SK-MEL-5 (cell line): ENCODE measurements around the gene STKLD1. TPM values are rescaled to one million over a fixed set of nuclear protein-coding genes. Genes with fewer than 3 reads are reported as not detected.
A peak's percentile ranks its signal among the peaks of the same experiment; 100 is the strongest.

Experiments used
- DNase-seq: peaks from one replicate; pipeline ENCODE4 v3.0.0-alpha.2; 2016; ENCODE audit warnings: low read depth, low spot score
- in situ Hi-C: cut with HindIII; loops from 2 replicates; pipeline ENCODE4 v1.10.0; 2016; ENCODE audit warnings: low sequenced_read_pairs, high pct_unique_total_duplicates, low pct_unique_long_range_greater_than_20kb
- total RNA-seq: library from RNA; depleted of rRNA; stranded (reverse); fragments of >200 nt; shearing (Covaris generic); gene quantifications from 2 replicates; pipeline ENCODE4 v1.2.3, GENCODE V29; 2014

STKLD1 gene
- total RNA-seq, 1 experiment from 2014 or later, result 1.4 TPM

DNA sequence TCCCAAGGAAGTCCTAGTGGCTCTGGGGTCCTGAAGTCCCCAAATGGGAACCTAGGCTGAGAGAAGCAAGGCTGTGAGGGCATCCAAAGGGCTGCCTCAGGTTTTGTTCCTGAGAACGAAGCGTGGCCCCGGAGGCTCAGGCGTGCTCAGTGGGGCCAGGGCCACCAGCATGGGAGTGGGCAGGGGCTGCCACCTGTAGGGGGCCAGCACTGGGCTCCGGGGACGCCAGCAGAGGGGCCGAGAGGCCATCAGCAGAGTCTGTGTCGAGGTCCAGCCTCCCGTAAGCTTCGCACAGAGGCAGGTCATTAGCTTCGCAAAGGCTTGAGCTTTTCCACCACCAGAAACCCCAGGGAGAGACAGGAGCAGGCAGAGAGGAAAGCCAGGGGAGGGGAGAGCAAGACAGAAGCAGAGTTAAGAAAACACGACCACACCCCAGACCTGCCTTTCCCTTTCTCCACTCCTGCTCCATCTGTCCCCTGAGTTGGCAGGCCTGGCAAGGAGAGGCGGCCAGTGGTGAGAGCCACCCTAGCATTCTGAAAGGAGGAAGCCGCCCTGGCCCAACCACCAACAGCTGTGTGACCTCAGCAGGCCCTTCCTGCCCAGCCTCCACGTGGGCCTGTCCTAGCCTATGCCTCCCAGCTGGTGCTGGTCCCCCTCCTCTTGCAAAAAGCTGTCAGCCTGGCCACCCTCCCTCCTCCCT, 34.6 kb upstream of the STKLD1 start:
- in situ Hi-C loops, result no loop called here
- no peak for DNase-seq

DNA sequence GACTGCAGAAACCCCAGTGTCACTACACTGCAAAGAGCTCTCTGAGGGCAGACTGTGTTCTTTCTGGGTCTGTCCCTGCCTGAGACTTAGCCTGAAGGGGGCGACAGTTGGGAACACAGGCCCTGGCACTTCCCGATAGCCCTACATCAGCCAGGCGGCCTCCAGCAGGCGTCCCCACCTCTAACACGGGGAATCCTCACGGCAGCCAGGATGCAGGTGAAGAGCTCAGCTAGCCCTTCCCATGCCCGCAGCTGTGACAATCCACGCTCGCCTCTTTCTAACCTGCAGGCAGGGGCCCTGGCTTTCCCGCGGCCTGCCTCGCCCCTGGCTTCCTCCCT, 34.1 kb upstream of the STKLD1 start:
- DNase-seq, result no peak
- in situ Hi-C loops, result no loop called here

DNA sequence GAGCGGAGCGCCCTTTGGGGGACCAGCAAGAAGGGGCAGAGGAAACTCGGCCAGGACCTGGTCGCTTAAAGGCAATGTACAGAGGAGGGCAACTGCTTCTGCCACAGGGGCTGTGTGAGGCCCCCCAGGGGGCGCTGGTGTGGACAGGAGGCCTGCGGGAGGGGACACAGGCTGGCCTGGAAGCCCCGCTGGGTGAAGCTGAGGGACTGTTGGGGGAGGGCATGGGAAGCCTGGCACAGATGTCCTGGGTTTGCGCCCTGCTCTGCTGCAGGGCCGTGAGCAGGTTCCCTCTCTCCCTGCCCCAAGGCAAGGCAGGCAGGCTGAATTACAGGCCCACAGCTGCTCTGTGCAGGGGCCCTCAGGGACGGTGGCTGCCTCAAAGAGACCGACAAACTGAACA, 33.6 kb upstream of the STKLD1 start:
- no peak for DNase-seq
- in situ Hi-C loops, result no loop called here

DNA sequence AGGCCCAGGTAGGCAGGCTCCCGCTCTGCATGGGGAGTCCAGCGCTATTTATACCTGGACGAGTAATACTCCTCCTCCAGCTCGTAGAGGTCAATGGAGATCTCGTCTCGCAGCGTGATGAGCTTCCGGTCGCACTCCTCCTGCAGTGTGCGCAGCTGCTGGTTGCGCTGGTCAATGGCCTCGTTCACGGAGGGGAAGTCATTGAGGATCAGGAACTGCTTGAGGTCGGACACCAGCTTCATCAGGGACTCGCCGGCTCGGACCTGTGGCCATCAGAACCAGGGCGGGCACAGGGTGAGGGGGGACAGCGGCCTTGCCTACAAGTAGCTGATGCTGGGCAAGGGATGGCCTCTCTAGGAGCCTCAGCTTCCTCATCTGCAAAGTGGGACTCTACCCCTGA, 32.1 kb upstream of the STKLD1 start:
- no peak for DNase-seq
- in situ Hi-C loops, result no loop called here

DNA sequence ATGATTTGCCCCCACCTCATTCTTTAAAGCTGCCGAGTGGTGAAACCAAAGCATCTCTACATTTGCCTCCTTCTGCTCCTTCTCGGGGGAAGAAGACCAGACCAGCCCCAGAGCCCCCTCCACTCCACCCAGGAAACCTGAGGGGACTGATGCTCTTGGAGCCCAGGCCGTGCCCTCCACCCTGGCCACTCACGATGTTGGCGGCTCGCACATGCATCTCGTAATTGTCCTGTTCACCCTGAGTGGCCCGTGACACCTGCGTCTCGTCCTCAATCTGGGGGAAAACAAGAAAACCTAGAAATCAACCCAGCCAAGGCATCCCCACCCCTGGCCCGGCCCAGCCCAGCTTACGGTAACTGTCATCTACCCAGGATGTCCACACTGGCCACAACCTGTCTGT, 31.2 kb upstream of the STKLD1 start:
- in situ Hi-C loops, result no loop called here
- DNase-seq, result no peak

DNA sequence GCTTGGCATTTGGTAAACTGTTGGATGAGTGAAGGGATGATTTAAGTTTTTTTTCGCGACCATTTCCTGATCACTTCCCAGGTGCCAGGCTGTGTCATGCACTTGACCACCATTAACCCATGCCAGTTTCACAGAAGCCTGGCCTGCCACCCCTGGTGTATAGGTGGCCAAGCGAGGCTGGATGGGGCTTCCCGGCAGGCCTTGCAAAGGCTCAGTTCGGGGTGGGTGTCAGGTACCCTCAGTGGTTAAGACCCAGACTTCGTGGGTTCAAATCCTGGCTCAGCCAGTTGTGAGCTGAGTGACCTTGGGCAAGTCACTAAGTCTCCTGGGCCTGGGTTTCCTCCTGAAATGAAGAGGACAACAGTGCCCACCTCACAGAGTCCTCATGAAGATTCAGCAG, 30.6 kb upstream of the STKLD1 start:
- in situ Hi-C loops, result no loop called here
- no peak for DNase-seq

DNA sequence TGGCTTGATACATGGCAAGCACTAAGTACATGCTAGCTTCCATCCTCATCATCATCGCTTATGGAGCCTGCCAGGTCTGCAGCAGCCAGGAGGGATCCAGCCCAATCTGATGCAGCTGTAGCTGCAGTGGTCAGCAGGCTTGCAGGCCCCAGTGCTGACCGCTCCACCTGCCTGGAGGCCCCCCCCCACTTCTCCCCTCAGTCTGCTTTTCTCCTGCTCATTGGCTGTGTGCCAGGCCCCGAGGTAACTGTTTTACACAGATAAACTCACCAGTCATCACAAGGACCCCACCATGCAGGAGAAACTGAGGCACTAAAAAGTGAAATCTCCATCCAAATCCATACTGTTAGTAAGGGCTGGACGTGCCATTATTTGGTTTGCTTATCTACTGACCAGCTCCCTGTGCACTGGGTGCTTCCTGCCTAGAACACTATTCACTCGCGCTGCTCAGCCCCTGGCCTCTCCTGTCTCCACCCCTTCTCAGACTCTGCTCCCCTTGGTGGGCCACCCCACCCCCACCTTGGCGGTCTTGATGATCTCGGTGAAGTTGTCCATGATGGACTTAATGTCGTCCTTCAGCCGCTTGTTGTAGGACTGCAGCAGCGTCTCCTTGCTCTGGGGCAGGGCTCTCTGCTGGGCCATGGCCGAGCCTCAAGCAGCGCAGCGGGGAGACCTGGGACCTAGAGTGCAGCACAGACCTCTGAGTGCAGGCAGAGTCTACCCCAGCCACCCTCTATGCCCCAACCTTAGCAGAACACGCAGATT, 30.0 kb upstream of the STKLD1 start:
- no peak for DNase-seq
- in situ Hi-C loops, result no loop called here

DNA sequence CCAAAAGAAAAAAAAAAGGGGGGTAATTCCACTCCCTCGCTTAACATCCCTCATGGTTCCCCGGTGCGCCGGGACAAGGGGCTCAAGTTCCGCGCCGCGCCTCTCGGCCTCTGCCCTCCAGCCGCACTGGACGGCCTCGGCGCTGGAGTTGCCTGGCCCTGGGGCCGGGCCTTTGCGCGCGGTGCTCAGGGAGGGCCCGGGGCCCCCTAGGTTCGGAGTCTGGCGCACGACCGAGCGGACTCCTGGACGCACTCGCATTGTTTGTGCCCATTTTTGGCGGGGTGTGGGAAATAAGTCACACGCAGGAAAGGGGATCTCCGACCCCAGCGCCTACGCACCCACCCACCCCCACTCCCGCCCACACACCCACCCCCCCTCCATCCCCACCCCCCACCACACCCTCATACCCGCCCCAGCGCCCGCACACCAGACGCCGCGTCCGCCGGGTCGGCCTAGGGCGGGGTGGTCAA, 28.6 kb upstream of the STKLD1 start:
- DNase-seq, result peak; percentile 22
- in situ Hi-C loops, result no loop called here

DNA sequence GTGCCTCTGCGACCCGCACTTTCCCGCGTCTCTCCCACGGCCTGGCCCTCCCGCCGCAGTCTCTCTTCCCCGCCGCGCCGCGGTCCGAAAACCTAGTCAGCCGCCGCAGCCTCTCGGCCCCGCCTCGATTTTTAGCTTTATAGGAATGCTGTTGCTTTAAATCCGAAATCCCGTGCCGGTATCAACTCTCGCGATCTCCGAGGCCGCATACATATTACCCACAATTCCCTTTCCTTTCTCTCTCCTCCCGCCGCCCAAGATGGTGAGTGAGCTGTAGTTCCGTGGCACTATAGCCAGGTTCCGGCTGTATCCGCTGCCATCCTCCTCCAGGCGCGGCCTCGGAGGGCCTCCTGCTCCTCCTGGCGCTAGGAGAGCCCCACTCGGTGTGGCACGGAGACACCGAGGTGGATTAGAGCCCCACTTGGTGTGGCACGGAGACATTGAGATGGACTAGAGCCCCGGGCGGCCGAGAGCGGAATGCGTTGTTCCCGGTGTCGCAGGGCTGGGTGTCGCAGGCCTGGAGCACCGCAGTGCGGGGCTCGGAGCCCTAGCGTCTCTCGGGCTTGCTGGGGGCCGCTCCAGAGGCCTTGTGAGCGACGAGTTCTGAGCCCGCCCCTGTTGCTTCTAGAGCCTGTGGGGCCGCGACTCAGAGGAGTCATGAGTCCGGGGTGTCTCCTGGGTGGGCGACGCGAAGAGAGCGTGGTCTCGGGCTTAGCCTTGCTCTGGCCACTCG, 28.0 kb upstream of the STKLD1 start, which contains the start of the genes MED22 and RPL7A:
Gene MED22, minus strand, starts transcription at position 147 of the 733 bp plus-strand sequence. CDS start 1,469 bp downstream, outside the sequence.
Gene RPL7A, plus strand, starts transcription at position 234 of the 733 bp plus-strand sequence. Its CDS starts 26 bp downstream, at position 260.
- peak; percentile 96 for DNase-seq
- in situ Hi-C loops, result no loop called here

DNA sequence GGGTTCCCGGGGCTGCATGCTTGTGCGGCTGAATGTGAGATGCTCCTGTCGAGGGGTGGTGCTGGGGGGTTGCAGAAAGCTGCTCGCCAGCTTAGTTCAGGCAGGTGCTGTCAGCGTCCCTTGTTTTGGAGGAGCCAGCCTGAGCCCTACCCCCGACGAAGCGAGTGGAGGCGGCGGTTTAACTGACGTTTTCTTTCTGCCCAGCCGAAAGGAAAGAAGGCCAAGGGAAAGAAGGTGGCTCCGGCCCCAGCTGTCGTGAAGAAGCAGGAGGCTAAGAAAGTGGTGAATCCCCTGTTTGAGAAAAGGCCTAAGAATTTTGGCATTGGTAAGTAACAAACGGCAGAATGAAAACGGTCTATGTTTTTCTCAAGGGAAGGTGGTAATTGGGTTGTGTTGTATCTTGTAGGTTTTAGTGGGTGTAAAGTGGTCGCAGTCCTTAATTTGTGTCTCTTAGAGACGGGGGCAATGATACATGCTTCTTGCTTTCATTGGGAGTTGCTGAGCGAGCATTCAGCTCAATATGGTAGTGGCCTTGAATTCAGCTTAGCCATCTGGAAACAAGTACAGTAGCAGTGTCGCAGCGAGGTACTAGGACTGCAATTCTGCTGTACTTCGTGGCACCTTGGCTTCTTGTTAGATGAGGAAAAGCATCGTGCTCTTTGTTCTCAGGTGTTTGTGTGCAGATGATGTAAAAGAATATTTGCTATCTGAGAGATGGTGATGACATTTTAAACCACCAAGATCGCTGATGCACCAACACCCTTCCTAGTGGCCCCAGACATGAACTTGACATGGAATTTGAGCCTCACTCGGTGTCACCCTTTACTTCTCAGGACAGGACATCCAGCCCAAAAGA, 27.2 kb upstream of the STKLD1 start:
- DNase-seq, result no peak
- in situ Hi-C loops, result no loop called here

DNA sequence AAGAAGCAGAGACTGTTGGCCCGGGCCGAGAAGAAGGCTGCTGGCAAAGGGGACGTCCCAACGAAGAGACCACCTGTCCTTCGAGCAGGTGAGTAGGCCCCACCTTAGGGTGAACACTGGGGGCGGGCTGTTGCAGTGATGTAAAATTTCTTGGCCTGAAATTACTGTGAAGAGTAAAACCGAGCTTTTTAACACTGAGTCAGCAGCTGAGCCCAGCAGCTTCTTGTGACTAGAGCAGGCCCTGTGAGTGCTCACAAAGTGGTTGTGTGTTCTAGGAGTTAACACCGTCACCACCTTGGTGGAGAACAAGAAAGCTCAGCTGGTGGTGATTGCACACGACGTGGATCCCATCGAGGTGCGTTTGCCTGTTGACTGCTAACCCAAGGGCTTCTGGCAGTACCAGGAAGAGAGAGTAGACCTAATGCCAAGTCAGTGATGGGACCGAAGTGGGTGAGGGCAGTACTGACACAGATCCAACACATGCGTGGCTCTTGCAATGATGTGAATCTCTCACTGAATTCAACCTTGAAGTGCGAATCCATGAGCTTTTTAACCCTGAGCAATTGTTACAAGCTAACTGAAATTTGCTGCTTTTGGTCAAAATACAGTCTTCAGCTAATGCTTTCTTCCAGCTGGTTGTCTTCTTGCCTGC, 26.1 kb upstream of the STKLD1 start:
- in situ Hi-C loops, result no loop called here
- no peak for DNase-seq

DNA sequence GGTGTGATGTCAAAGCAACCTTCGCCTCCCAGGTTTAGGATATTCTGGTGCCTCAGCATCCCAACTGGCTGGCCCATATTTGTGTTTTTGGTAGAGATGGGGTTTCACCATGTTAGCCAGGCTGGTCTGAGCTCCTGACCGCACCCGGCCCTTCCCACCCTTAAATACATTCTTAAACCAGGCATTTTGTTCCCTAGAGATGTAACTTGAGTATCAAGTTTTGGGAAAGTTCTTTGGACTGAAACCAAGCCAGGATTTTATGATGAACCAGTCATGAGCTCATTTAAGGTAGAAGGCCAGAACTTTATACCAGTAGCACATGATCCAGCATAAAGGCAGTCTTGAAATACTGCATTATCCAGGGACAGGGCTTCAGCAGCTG, 24.6 kb upstream of the STKLD1 start:
- no peak for DNase-seq
- in situ Hi-C loops, result no loop called here

DNA sequence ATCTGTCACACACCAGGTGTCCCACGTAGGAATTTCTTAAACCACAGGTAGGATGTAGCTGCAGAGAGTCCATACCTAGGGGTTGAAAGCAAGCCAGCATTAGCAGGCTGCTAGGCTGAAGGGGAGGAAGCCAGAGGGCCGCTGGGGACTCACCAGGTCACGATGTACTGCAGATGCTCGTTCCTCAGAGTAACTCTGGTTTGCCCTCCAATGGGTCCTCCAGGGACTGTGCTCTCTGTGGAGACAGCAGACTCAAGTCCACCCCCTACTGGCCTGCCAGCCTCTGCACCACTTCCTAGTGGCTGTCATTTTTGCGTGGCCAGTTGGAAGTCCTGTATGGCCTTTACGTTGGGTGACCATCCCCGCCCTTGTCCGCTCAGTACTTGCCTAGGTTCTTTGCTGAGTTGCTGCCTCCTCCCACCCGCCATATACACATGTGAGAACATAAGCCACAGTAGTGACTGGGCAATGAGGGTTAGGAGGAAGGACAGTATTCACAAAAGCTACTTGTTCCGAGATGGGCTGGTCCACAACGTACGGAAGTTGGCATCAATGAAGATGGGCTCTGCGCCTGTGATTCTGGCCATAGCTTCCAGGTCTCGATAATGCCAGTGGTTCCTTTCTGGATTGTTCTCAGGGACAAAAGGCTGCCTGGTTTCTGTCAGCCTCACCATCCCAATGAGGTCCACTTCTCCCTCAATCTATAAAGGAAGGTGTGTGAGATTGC, 24.1 kb upstream of the STKLD1 start:
- peak; percentile 91 for DNase-seq
- in situ Hi-C loops, result no loop called here

DNA sequence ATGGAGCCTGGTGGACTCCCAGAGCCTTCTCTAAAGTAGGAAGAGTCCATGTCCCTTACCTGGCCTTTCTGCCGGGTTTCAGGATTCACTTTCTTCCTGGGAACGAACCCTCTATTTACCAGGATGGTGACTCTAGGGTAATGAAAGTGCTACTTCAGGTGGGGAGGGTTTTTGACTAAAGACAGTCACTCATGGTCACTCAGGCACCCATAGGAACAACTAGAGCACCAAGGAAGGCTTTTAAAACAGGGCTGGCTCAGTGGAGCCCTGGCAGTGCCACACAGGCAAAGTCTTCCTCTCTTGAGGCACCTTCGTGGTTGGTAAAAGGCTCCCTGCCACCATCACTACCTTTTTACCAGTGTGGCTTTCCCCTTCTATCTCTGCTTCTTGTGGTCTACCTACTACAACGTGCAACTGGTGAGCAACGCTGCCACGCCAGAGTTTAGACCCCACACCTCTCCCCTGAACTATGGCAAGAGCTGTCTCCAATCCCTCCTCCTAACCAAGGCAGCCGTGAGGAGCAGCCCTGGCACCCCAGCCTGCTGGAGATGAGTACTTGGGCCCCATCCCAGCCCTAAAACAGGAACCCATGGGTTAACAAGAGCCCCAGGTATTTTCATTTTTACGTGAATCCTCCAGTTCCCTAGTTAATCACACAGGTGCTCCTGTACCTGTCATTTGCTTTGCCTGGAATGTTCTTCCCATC, 23.4 kb upstream of the STKLD1 start:
- in situ Hi-C loops, result no loop called here
- DNase-seq, result no peak

DNA sequence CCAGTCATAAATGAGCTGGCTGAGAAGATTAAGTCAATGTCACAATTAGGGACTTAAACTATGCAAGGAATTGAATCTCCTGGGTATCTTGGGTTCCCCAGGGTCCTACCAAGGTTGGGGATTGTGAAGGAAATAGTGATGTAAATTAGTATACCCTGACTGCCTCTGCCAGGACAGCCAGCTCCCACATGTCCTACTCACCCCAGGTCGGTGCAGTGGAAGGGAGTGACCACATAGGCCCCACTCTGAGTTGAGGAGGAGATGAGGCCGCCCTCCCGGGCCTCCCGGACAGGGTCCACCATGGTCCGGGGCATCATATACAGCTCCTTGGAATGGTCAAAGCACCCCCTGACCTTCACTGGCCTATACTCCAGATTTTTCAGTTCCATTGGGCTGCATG, 22.6 kb upstream of the STKLD1 start:
- no peak for DNase-seq
- in situ Hi-C loops, result no loop called here

DNA sequence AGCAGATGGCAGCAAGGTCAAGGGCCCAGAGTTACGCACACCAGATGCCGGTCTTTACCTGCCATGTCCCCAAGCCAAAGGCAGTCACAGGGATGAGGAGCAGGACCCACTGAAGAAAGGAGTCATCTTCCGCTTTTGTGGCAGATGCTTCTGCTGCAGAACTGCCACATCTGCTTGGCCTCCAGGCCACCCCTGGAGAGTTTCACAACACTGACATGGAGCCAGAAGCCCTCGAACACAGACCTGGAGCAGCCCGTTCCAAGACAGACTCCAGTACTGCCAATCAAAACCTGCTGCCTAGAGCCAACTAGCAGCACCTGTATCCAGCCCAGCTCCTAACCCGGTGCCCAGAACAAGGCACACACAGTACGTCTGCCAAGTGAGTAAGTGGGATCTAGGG, 21.4 kb upstream of the STKLD1 start:
- DNase-seq, result no peak
- in situ Hi-C loops, result no loop called here
